ENCODE data around the gene POTEG.
"Not testable (repeated sequence)": the region's sequence is repeated elsewhere in the genome, so short reads cannot be mapped to it uniquely, and the experiment has no call there.

- TF ChIP-seq CTCF, POLR2A (IDR thresholded peaks at IDR 0.05): not testable (repeated sequence)
These were observed 61.2 kb downstream of the POTEG start for GRCh38 chr14:19372813-19373500.

Measured in adrenal gland (tissue), 5 donors.